Activated gamma-delta T cell (primary cell): ENCODE data around the gene TLCD3B.
"Not testable (repeated sequence)": the region's sequence is repeated elsewhere in the genome, so short reads cannot be mapped to it uniquely, and the experiment has no call there.

ENCODE experiments used
- DNase-seq: peaks from one replicate; lab custom pipeline; 2025; lab: John Stamatoyannopoulos, UW

TLCD3B gene

GRCh38 chr16:30060836-30061554 lies 29.9 kb upstream of the TLCD3B start:
- no peak for DNase-seq

- no peak for DNase-seq
Observed at GRCh38 chr16:30060346-30060745, 29.3 kb upstream of the TLCD3B start.

GRCh38 chr16:30054959-30055553 lies 24.0 kb upstream of the TLCD3B start:
- DNase-seq: no peak

- DNase-seq: no peak
Observed at GRCh38 chr16:30054451-30054850, 23.4 kb upstream of the TLCD3B start.

- DNase-seq: no peak
Observed at GRCh38 chr16:30053376-30054015, 22.4 kb upstream of the TLCD3B start.

GRCh38 chr16:30052671-30053372 lies 21.8 kb upstream of the TLCD3B start:
- peak; percentile 71 for DNase-seq

- no peak for DNase-seq
Observed at GRCh38 chr16:30051518-30051917, 20.4 kb upstream of the TLCD3B start.

GRCh38 chr16:30049871-30050270 lies 18.8 kb upstream of the TLCD3B start:
- no peak for DNase-seq

GRCh38 chr16:30046588-30046987 lies 15.5 kb upstream of the TLCD3B start:
- no peak for DNase-seq

GRCh38 chr16:30046178-30046577 lies 15.1 kb upstream of the TLCD3B start:
- DNase-seq: no peak

GRCh38 chr16:30041841-30042240 lies 10.8 kb upstream of the TLCD3B start:
- DNase-seq: no peak

- not testable (repeated sequence) for DNase-seq
Observed at GRCh38 chr16:30040690-30041089, 9.6 kb upstream of the TLCD3B start.

GRCh38 chr16:30040221-30040620 lies 9.2 kb upstream of the TLCD3B start:
- no peak for DNase-seq

- DNase-seq: no peak
Observed at GRCh38 chr16:30033270-30033669, 2.2 kb upstream of the TLCD3B start.

- DNase-seq: no peak
Observed at GRCh38 chr16:30032083-30032819, 1.2 kb upstream of the TLCD3B start.

- DNase-seq: no peak
Observed at GRCh38 chr16:30031477-30031918, 427 bp upstream of the TLCD3B start.

- no peak for DNase-seq
Observed at GRCh38 chr16:30030011-30030685, 923 bp downstream of the TLCD3B start.

GRCh38 chr16:30028438-30029076 lies 2.5 kb downstream of the TLCD3B start:
- DNase-seq: no peak

- no peak for DNase-seq
Observed at GRCh38 chr16:30027588-30028437, 3.3 kb downstream of the TLCD3B start.

GRCh38 chr16:30026449-30026848 lies 4.6 kb downstream of the TLCD3B start:
- no peak for DNase-seq
